Fibroblast of gingiva (primary cell): ENCODE data around the gene RGN.
"Not testable (repeated sequence)": the region's sequence is repeated elsewhere in the genome, so short reads cannot be mapped to it uniquely, and the experiment has no call there.

Experiments
- DNase-seq: peaks from one replicate; pipeline ENCODE4 v3.0.0-alpha.2; 2011; ENCODE audit warnings: low read depth

The RGN gene

GRCh38 chrX:47124466-47124865 is 46.2 kb downstream of the RGN start:
- DNase-seq, result not testable (repeated sequence)

GRCh38 chrX:47129157-47129898 is 51.1 kb downstream of the RGN start:
- DNase-seq, result peak; percentile 96

GRCh38 chrX:47129899-47130358 is 51.7 kb downstream of the RGN start:
- no peak for DNase-seq

GRCh38 chrX:47133493-47133892 is 55.2 kb downstream of the RGN start:
- no peak for DNase-seq

GRCh38 chrX:47135650-47136049 is 57.4 kb downstream of the RGN start:
- peak; percentile 9 for DNase-seq

- DNase-seq, result no peak
Observed at GRCh38 chrX:47138171-47138570, 59.9 kb downstream of the RGN start.
